HG02798 (cell line): Measurements from ENCODE around the gene LMO2.
A peak's percentile ranks its signal among the peaks of the same experiment; 100 is the strongest.

ENCODE experiments used
- ATAC-seq: cut with Tn5 transposase; IDR thresholded peaks from one replicate; pipeline ENCODE4 v1.9.1; 2021; ENCODE audit warnings: mild to moderate bottlenecking; ENCODE audit not compliant: unreplicated experiment, poor library complexity

The LMO2 gene

GRCh38 chr11:33892906-33893594 lies 1.2 kb upstream of the LMO2 start:
- no peak for ATAC-seq

DNA sequence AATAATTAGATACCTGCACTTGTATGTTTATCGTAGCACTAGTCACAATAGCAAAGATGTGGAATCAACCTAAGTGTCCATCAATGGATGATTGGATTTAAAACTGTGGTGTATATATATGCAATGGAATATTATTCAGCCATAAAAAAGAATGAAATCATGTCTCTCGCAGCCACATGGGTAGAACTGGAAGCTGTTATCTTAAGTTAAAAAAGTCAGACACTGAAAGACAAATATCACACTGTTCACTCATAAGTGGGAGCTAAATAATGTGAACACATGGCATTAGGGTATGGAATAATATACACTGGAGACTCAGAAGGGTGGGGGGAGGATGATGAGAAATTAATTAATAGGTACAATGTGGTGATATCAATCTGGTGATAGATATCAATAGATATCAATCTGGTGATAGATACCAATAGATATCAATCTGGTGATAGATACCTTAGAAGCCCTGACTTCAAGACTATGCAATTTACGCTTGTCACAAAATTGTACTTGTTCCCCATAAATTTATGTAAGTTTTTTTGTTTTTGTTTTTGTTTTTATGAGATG lies 2.0 kb downstream of the LMO2 start:
- no peak for ATAC-seq

GRCh38 chr11:33889296-33889695 lies 2.6 kb downstream of the LMO2 start:
- ATAC-seq: no peak

- ATAC-seq: no peak
Measured at GRCh38 chr11:33887886-33888285, 4.0 kb downstream of the LMO2 start.

- ATAC-seq: no peak
Measured at GRCh38 chr11:33885338-33886005, 6.4 kb downstream of the LMO2 start.

DNA sequence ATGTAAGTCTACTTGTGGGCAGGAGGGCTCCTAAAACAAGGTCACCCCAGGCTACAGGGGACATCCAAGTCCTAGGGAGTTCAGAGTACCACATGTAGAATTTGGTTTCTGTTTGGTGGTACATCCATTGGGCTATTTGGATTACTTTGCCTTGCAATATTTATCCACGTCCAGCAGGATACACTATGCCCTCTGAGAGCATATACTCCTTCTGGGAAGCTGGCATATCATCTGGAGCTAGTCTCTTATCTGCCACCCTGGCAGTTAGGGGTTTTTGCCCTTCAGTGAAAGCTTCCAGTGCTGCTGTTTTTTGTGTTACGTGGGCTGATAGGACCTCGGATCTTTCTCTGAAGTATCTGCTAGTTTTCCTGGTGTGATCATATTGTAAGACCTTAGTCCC lies 7.3 kb downstream of the LMO2 start:
- no peak for ATAC-seq

GRCh38 chr11:33884035-33884434 lies 7.8 kb downstream of the LMO2 start:
- ATAC-seq: no peak

DNA sequence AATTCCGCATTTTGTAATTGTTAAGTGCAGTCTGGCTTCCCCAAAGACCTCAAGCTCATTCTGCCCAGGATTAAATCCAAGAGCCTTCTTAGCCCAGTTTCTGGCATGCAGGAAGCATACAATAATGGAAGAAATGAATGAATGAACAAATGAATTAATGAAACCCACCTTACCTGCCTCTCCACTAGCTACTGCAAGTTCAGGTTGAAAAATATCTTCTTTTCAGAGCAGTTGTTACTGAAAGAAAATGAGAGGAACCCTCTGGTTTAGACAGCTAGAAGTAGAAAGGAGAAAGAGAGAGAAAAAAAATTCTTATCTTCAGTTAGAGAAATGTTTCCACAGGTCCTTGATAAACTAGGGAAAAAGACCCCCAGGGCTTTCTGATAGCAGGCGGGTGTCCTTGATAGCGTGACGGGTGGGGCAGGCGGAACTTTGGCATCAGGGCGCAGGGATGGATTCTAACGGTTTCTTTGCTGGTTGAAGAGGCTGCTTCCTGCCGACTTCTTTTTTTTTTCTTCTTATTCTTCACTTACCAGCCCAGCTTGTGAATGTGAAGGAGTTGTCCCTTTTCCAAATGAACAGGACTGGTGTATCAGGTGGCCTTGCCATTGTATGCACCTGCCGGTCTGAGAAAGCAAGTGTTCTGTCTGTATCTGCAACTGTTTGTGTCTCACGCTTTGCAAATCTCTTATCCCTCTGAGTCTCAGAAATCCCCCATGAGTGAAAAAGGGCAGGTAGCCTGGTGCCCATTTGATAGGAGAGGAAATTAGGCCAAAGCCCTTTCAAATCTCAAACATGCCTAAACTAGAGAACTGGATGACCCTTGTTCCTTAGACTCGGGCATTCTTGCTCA lies 10.0 kb downstream of the LMO2 start:
- ATAC-seq: no peak

DNA sequence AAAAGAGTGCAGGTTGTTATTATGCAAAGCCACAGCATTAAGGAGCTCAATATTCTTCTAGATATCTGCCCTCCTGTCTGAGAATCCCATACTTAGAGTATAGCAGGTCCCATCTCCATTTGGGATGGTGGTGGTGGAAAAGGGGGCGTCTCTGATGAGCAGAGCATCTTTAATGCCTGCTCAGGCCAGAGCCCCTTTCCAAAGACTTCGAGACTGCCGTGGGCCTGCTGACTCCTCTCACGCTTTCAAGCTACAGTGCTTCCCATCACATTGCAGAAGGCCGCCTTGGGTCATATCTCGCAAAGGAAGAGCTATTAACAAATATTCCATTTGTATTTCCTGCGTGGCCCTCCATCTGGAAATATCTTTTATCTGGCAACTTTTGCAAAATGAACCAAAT lies 10.9 kb downstream of the LMO2 start:
- ATAC-seq: no peak

- no peak for ATAC-seq
Measured at GRCh38 chr11:33879375-33879774, 12.5 kb downstream of the LMO2 start.

GRCh38 chr11:33877038-33877437 lies 14.8 kb downstream of the LMO2 start:
- ATAC-seq: no peak

GRCh38 chr11:33875621-33876294 lies 16.1 kb downstream of the LMO2 start:
- ATAC-seq: no peak

DNA sequence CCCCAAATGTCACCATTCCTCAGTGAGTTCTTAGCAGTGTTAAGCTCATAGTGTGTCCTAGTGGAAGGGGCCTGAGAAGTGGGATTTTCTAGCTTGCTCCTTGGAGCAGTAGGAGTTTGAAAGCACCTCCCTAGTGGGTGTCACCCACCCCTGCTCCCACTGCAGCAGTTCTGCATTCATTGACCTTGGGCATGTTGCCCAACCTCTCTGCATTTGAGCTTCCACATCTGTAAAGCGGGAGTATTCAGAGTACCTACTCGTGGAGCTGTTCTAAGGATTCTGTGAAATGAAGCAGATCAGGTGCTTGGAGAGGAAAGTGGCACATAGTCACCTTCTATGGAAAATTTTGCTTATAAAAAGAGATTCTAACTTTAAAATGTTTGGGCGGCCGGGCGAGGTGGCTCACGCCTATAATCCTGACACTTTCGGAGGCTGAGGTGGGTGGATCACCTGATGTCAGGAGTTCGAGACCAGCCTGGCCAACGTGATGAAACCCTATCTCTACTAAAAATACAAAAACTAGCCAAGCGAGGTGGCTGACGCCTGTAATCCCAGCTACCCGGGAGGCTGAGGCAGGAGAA lies 16.9 kb downstream of the LMO2 start:
- no peak for ATAC-seq

- no peak for ATAC-seq
Measured at GRCh38 chr11:33874433-33874832, 17.4 kb downstream of the LMO2 start.

- ATAC-seq: peak; percentile 61
Measured at GRCh38 chr11:33869481-33870422, 22.1 kb downstream of the LMO2 start.

DNA sequence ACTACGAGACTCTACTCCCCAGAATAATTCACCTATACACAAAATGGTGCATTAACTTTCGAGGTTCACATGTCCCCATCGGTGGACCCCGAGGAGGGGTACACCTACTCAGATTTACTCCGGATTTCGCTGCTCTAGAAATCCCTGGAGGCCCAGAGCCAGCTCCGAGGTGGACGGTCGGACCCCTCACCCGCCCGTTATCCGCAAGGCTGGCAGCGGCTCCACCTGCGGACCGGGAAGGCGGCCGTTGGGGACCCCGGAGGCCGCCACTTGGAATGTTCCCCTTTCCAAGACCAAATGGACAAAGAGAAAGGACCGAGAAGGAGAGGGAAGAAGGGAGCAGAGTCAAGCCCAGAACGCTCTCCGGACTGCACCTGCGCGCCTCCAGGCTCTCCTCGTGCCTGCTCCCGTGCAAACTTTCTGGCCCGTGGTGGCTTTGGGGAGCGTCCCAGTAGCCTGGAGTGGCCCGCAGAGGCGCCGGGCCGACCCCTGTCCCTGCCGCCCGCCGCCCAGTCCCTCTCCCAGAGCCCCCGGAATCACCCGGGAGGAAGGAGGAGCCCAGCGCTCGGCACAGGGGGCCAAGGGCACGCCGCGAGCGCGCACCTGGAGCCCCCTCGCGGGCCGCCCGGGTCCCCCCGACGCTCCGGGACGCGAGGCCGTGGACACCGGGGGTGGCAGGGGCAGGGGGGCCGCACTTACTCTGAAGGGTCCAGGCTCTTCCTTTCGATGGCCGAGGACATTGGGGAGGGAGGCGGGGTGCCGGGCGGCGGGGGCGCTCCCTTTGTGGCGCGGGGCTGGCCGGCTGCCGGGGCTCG lies 23.0 kb downstream of the LMO2 start:
- peak; percentile 16 for ATAC-seq

DNA sequence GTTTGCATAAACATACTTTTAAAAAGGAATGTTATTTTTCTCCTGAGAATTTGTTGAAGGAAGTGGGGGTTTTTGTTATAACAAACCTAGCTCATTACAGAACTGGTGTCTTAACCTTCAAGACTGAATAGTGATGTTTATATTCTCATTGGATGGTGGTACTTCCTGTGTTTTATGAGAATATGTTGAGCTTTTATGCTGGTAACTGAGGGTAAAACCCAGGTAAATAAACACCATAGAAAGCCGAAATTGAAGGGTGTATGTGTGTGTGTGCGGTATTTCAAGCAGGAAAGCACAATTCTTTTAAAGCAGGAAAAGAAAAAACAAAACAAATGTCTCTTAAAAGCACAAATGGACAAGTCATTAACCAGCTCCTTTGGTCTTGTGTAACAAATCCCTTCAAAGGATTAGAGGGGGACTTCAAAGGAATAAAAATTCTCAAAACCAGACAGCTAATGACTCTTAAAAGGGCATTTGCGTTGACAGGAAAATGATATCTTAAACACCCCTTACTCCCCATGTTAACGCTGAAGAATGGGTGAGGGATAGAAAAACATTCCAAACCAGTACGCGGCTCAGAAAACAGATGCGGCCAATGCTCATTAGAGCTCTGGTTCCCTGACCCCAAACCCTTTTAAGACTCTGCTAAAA lies 23.8 kb downstream of the LMO2 start:
- no peak for ATAC-seq

GRCh38 chr11:33867561-33867960 lies 24.3 kb downstream of the LMO2 start:
- ATAC-seq: no peak
